ENCODE measurements around the gene HSDL1.

Gene HSDL1

GRCh38 chr16:84186685-84187437 is 41.9 kb upstream of the HSDL1 start, which contains the start of gene TAF1C:
TAF1C (minus strand) TSS chr16:84187057; CDS start chr16:84184988, 2,069 bp downstream.
- TF ChIP-seq CTCF (IDR thresholded peaks at IDR 0.05; ENCODE audit: low read depth, low read length, missing control alignments): peak; percentile 95

GRCh38 chr16:84184775-84185174 is 39.8 kb upstream of the HSDL1 start:
- Histone ChIP-seq H3K27ac (no peak overlapping the region), H3K4me3 (ENCODE audit: low read depth, low read length) (no peak overlapping the region), H3K36me3 (replicated peaks) (peaks cover 33% of the 10 kb centered on the region), H3K27me3 (replicated peaks) (no peaks in the 10 kb centered on the region)
- in situ Hi-C loops (cut with HindIII; ENCODE audit: low pct_ligation_motif_present, low sequenced_read_pairs): no loop called here
- DNase-seq: no peak
- no peak for TF ChIP-seq CTCF (IDR thresholded peaks at IDR 0.05; ENCODE audit: low read depth, low read length, missing control alignments)

More at GRCh38 chr16:84186685-84187437, 41.9 kb upstream of the HSDL1 start, which contains the start of gene TAF1C:
- Histone ChIP-seq H3K36me3 (replicated peaks) (peaks cover 20% of the 10 kb centered on the region), H3K27me3 (replicated peaks) (no peaks in the 10 kb centered on the region), H3K4me3 (ENCODE audit: low read depth, low read length) (peak within 1 kb of the TSS; percentile 98), H3K27ac (peak within 1 kb of the TSS; percentile 10)
- in situ Hi-C loops (cut with HindIII; ENCODE audit: low pct_ligation_motif_present, low sequenced_read_pairs): no loop called here
- peak; percentile 89 for DNase-seq

GRCh38 chr16:84183911-84184591 is 39.1 kb upstream of the HSDL1 start:
- Histone ChIP-seq H3K4me3 (ENCODE audit: low read depth, low read length) (no peak overlapping the region), H3K27me3 (replicated peaks) (no peaks in the 10 kb centered on the region), H3K27ac (no peak overlapping the region), H3K36me3 (replicated peaks) (peaks cover 37% of the 10 kb centered on the region)
- TF ChIP-seq CTCF (IDR thresholded peaks at IDR 0.05; ENCODE audit: low read depth, low read length, missing control alignments): no peak
- DNase-seq: no peak
- in situ Hi-C loops (cut with HindIII; ENCODE audit: low pct_ligation_motif_present, low sequenced_read_pairs): no loop called here

- H3K36me3 ChIP-seq (replicated peaks): peaks cover 37% of the 10 kb centered on the region
- DNase-seq: no peak
- no peak for TF ChIP-seq CTCF (IDR thresholded peaks at IDR 0.05; ENCODE audit: low read depth, low read length, missing control alignments)
- in situ Hi-C loops (cut with HindIII; ENCODE audit: low pct_ligation_motif_present, low sequenced_read_pairs): no loop called here
- no peak overlapping the region for H3K4me3 ChIP-seq (ENCODE audit: low read depth, low read length)
- no peak overlapping the region for H3K27ac ChIP-seq
- no peaks in the 10 kb centered on the region for H3K27me3 ChIP-seq (replicated peaks)
Measured at GRCh38 chr16:84183572-84183875, 38.5 kb upstream of the HSDL1 start.

- TF ChIP-seq CTCF (IDR thresholded peaks at IDR 0.05; ENCODE audit: low read depth, low read length, missing control alignments): no peak
- Histone ChIP-seq H3K27ac (no peak overlapping the region), H3K27me3 (replicated peaks) (no peaks in the 10 kb centered on the region), H3K36me3 (replicated peaks) (peaks cover 43% of the 10 kb centered on the region), H3K4me3 (ENCODE audit: low read depth, low read length) (no peak overlapping the region)
- in situ Hi-C loops (cut with HindIII; ENCODE audit: low pct_ligation_motif_present, low sequenced_read_pairs): no loop called here
- DNase-seq: no peak
Measured at GRCh38 chr16:84182680-84183571, 37.9 kb upstream of the HSDL1 start.

Measured in brain microvascular endothelial cell (primary cell).